HepG2 (cell line): ENCODE measurements around the gene KRTAP19-7.

Experiments
- CTCF ChIP-seq: sonication (generic); formaldehyde crosslinking; IDR thresholded peaks from 2 replicates; pipeline ENCODE4 v1.5.0; 2020; ENCODE audit warnings: mild to moderate bottlenecking, missing genetic modification reagents, moderate library complexity
- HMG20B ChIP-seq: conservative IDR thresholded peaks from 2 replicates; pipeline ENCODE4 v1.6.1; 2016; ENCODE audit warnings: missing genetic modification reagents, missing compliant biosample characterization
- POLR2AphosphoS5 ChIP-seq: IDR thresholded peaks from 2 replicates; pipeline ENCODE4 v1.6.1; 2012; ENCODE audit warnings: low read depth, low read length
- SMC3 ChIP-seq: IDR thresholded peaks from 2 replicates; pipeline ENCODE4 v1.6.1; 2011; ENCODE audit warnings: low read length, improper control_type of control experiment
- TP53 ChIP-seq: sonication (generic); formaldehyde crosslinking; conservative IDR thresholded peaks from 2 replicates; pipeline ENCODE4 v1.4.0; 2020; ENCODE audit warnings: missing genetic modification reagents
- ZNF431 ChIP-seq: sonication (generic); formaldehyde crosslinking; IDR thresholded peaks from 2 replicates; pipeline ENCODE4 v1.9.0; 2022; ENCODE audit warnings: missing genetic modification reagents, low read depth, mild to moderate bottlenecking, borderline replicate concordance
- ZNF639 ChIP-seq: conservative IDR thresholded peaks from 2 replicates; pipeline ENCODE4 v1.6.1; 2018; ENCODE audit warnings: missing genetic modification reagents

- TF ChIP-seq TP53 (CRISPR knock-in tag) (no peak), CTCF (CRISPR knock-in tag) (no peak), ZNF431 (CRISPR knock-in tag) (no peak), HMG20B (CRISPR knock-in tag) (no peak), POLR2AphosphoS5 (no peak), ZNF639 (CRISPR knock-in tag) (no peak), SMC3 (no peak)
Measured at GRCh38 chr21:30582870-30583269, 21.8 kb upstream of the KRTAP19-7 start.
